Stimulated activated CD4-positive, alpha-beta T cell treated with anti-CD3 and anti-CD28 coated beads, Interleukin-12 subunit alpha, Interleukin-12 subunit beta, amount 100 ng/mL, for 48 hours (primary cell): ENCODE measurements around the gene ZNF350.
"Not testable (repeated sequence)": the region's sequence is repeated elsewhere in the genome, so short reads cannot be mapped to it uniquely, and the experiment has no call there.

ENCODE experiments used
- DNase-seq, 3 donors: peaks; one replicate each; pipeline ENCODE4 v3.0.0-alpha.2; 2020; ENCODE audit warnings: low read depth in 2 of 3, low spot score in 1 of 3

The ZNF350 gene

GRCh38 chr19:51975787-51976186, 10.9 kb downstream of the ZNF350 start:
- not testable (repeated sequence) for DNase-seq

- no peak for DNase-seq
Measured at GRCh38 chr19:51971624-51972023, 15.0 kb downstream of the ZNF350 start.

- no peak for DNase-seq
Measured at GRCh38 chr19:51970718-51971117, 15.9 kb downstream of the ZNF350 start.

GRCh38 chr19:51965583-51965982, 21.1 kb downstream of the ZNF350 start:
- no peak for DNase-seq

- not testable (repeated sequence) for DNase-seq
Measured at GRCh38 chr19:51960621-51961233, 25.9 kb downstream of the ZNF350 start.

GRCh38 chr19:51959791-51960190, 26.8 kb downstream of the ZNF350 start:
- DNase-seq: no peak

GRCh38 chr19:51957846-51958245, 28.8 kb downstream of the ZNF350 start:
- DNase-seq: not testable (repeated sequence)

GRCh38 chr19:51948975-51949374, 37.7 kb downstream of the ZNF350 start:
- DNase-seq: no peak

GRCh38 chr19:51946602-51947001, 40.0 kb downstream of the ZNF350 start:
- no peak for DNase-seq

- DNase-seq: no peak
Measured at GRCh38 chr19:51944798-51945552, 41.7 kb downstream of the ZNF350 start.

GRCh38 chr19:51938936-51939335, 47.7 kb downstream of the ZNF350 start:
- DNase-seq: no peak

- no peak for DNase-seq
Measured at GRCh38 chr19:51931921-51932320, 54.7 kb downstream of the ZNF350 start.

GRCh38 chr19:51927859-51928258, 58.8 kb downstream of the ZNF350 start:
- DNase-seq: no peak

GRCh38 chr19:51926784-51927741, 59.6 kb downstream of the ZNF350 start, which contains the start of gene ZNF613:
TSS of gene ZNF613 (plus strand) at chr19:51927472. CDS start at chr19:51936221, 8,749 bp downstream.
- peak; percentile 74 to 79 (median 75) for DNase-seq

GRCh38 chr19:51926426-51926783, 60.2 kb downstream of the ZNF350 start:
- no peak for DNase-seq

GRCh38 chr19:51921949-51922348, 64.7 kb downstream of the ZNF350 start:
- DNase-seq: no peak

GRCh38 chr19:51919606-51920005, 67.0 kb downstream of the ZNF350 start:
- no peak for DNase-seq

- no peak for DNase-seq
Measured at GRCh38 chr19:51916167-51916566, 70.5 kb downstream of the ZNF350 start.

GRCh38 chr19:51915324-51915867, 71.2 kb downstream of the ZNF350 start:
- no peak for DNase-seq
